Measurements from ENCODE around the gene NUDT3. TPM values are rescaled to one million over a fixed set of nuclear protein-coding genes. Genes with fewer than 3 reads are reported as not detected.
"Not testable (repeated sequence)": the region's sequence is repeated elsewhere in the genome, so short reads cannot be mapped to it uniquely, and the experiment has no call there.

NUDT3 gene
- polyA plus RNA-seq, 3 donors: 9.3 to 33.3 (median 10.9) TPM

GRCh38 chr6:34355889-34356288, 36.6 kb downstream of the NUDT3 start:
- no peaks in the 10 kb centered on the region for H3K27me3 Mint-ChIP-seq (ENCODE audit: low read depth in 3 of 3)
- peaks cover 97% of the 10 kb centered on the region for H4K20me1 ChIP-seq (ENCODE audit: insufficient read depth, low read length)

GRCh38 chr6:34354230-34354629, 38.2 kb downstream of the NUDT3 start:
- not testable (repeated sequence) for H3K4me3 Mint-ChIP-seq

More at GRCh38 chr6:34355889-34356288, 36.6 kb downstream of the NUDT3 start:
- intact Hi-C loops (cut with micrococcal nuclease): no loop called here
- H3K79me2 ChIP-seq (ENCODE audit: insufficient read depth, low read length): peaks cover 99% of the 10 kb centered on the region
- H3K9ac ChIP-seq (ENCODE audit: insufficient read depth, low read length, poor library complexity, severe bottlenecking): no peak overlapping the region
- peaks cover 11% of the 10 kb centered on the region in 2 donors for H3K4me1 ChIP-seq (ENCODE audit: control insufficient read depth in 1 of 2, insufficient read depth in 2 of 2, low read length in 2 of 2)
- Mint-ChIP-seq H3K4me3 (no peak overlapping the region), H3K9me3 (no peaks in the 10 kb centered on the region), H3K4me1 (peaks cover 23% of the 10 kb centered on the region), H3K36me3 (peaks cover 0 to 7% of the 10 kb centered on the region in 2 donors), H3K27ac (peak overlapping the region in 4 of 7 donors; percentile 14 to 57 (median 40))
- no peaks in the 10 kb centered on the region for H3K27me3 ChIP-seq (ENCODE audit: control insufficient read depth in 2 of 2, insufficient read depth in 2 of 2, low read length in 2 of 2)
- H3K9me3 ChIP-seq (replicated peaks in 1 of 2; ENCODE audit: control insufficient read depth in 1 of 2, insufficient read depth in 1 of 2, low read length in 2 of 2): no peaks in the 10 kb centered on the region
- H3K27ac ChIP-seq (ENCODE audit: low read depth in 1 of 2, low read length in 2 of 2): peak overlapping the region in 1 of 2 donors; percentile 27
- no peak overlapping the region for H2AFZ ChIP-seq (ENCODE audit: insufficient read depth, low read depth, low read length, poor library complexity, severe bottlenecking)
- H3K4me3 ChIP-seq (replicated peaks in 1 of 3; ENCODE audit: low read depth in 2 of 3, low read length in 3 of 3): no peak overlapping the region
- H3K4me2 ChIP-seq (replicated peaks; ENCODE audit: extremely low read depth, low read length, poor library complexity, severe bottlenecking): no peak overlapping the region
- no peak for TF ChIP-seq CTCF (IDR thresholded peaks at IDR 0.05)
- no CpG with 5 or more reads among the region's 3 CpGs for WGBS (ENCODE audit: insufficient coverage)
- DNase-seq: no peak
- H3K36me3 ChIP-seq (replicated peaks in 1 of 2; ENCODE audit: control insufficient read depth in 1 of 2, insufficient read depth in 2 of 2, low read length in 2 of 2): no peaks in the 10 kb centered on the region

GRCh38 chr6:34353530-34353929, 38.9 kb downstream of the NUDT3 start:
- DNase-seq; H3K4me3 Mint-ChIP-seq; H3K9me3 ChIP-seq (replicated peaks in 1 of 2; ENCODE audit: control insufficient read depth in 1 of 2, insufficient read depth in 1 of 2, low read length in 2 of 2); H3K36me3 ChIP-seq (replicated peaks in 1 of 2; ENCODE audit: control insufficient read depth in 1 of 2, insufficient read depth in 2 of 2, low read length in 2 of 2); H3K9ac ChIP-seq (ENCODE audit: insufficient read depth, low read length, poor library complexity, severe bottlenecking); H3K27me3 ChIP-seq (ENCODE audit: control insufficient read depth in 2 of 2, insufficient read depth in 2 of 2, low read length in 2 of 2); H3K27ac ChIP-seq (ENCODE audit: low read depth in 1 of 2, low read length in 2 of 2); intact Hi-C loops (cut with micrococcal nuclease); H3K27me3 Mint-ChIP-seq (ENCODE audit: low read depth in 3 of 3); H3K4me2 ChIP-seq (replicated peaks; ENCODE audit: extremely low read depth, low read length, poor library complexity, severe bottlenecking); H3K9me3 Mint-ChIP-seq; H3K36me3 Mint-ChIP-seq; H3K4me3 ChIP-seq (replicated peaks in 1 of 3; ENCODE audit: low read depth in 2 of 3, low read length in 3 of 3); H2AFZ ChIP-seq (ENCODE audit: insufficient read depth, low read depth, low read length, poor library complexity, severe bottlenecking): not testable (repeated sequence)
- Mint-ChIP-seq H3K27ac (peak overlapping the region in 6 of 7 donors; percentile 49 to 76 (median 60)), H3K4me1 (peaks cover 37% of the 10 kb centered on the region)
- peaks cover 97% of the 10 kb centered on the region for H4K20me1 ChIP-seq (ENCODE audit: insufficient read depth, low read length)
- peaks cover 19 to 21% of the 10 kb centered on the region in 2 donors for H3K4me1 ChIP-seq (ENCODE audit: control insufficient read depth in 1 of 2, insufficient read depth in 2 of 2, low read length in 2 of 2)
- WGBS (ENCODE audit: insufficient coverage): 98% methylated on average over 7 of the region's 7 CpGs
- H3K79me2 ChIP-seq (ENCODE audit: insufficient read depth, low read length): peaks cover 99% of the 10 kb centered on the region

More at GRCh38 chr6:34354230-34354629, 38.2 kb downstream of the NUDT3 start:
- H3K9ac ChIP-seq (ENCODE audit: insufficient read depth, low read length, poor library complexity, severe bottlenecking); H3K27me3 Mint-ChIP-seq (ENCODE audit: low read depth in 3 of 3); H3K36me3 Mint-ChIP-seq; H3K4me2 ChIP-seq (replicated peaks; ENCODE audit: extremely low read depth, low read length, poor library complexity, severe bottlenecking); H3K27me3 ChIP-seq (ENCODE audit: control insufficient read depth in 2 of 2, insufficient read depth in 2 of 2, low read length in 2 of 2); H3K9me3 Mint-ChIP-seq; H3K27ac ChIP-seq (ENCODE audit: low read depth in 1 of 2, low read length in 2 of 2); DNase-seq; H3K36me3 ChIP-seq (replicated peaks in 1 of 2; ENCODE audit: control insufficient read depth in 1 of 2, insufficient read depth in 2 of 2, low read length in 2 of 2); intact Hi-C loops (cut with micrococcal nuclease); H3K4me3 ChIP-seq (replicated peaks in 1 of 3; ENCODE audit: low read depth in 2 of 3, low read length in 3 of 3); H3K9me3 ChIP-seq (replicated peaks in 1 of 2; ENCODE audit: control insufficient read depth in 1 of 2, insufficient read depth in 1 of 2, low read length in 2 of 2); H2AFZ ChIP-seq (ENCODE audit: insufficient read depth, low read depth, low read length, poor library complexity, severe bottlenecking): not testable (repeated sequence)
- Mint-ChIP-seq H3K4me1 (peaks cover 34% of the 10 kb centered on the region), H3K27ac (peak overlapping the region in 5 of 7 donors; percentile 30 to 69 (median 40))
- WGBS (ENCODE audit: insufficient coverage): 100% methylated on average over 1 of the region's 6 CpGs
- H4K20me1 ChIP-seq (ENCODE audit: insufficient read depth, low read length): peaks cover 97% of the 10 kb centered on the region
- H3K4me1 ChIP-seq (ENCODE audit: control insufficient read depth in 1 of 2, insufficient read depth in 2 of 2, low read length in 2 of 2): peaks cover 19 to 21% of the 10 kb centered on the region in 2 donors
- H3K79me2 ChIP-seq (ENCODE audit: insufficient read depth, low read length): peaks cover 99% of the 10 kb centered on the region
